ENCODE measurements around the gene FCHO2. TPM values are rescaled to one million over a fixed set of nuclear protein-coding genes. Genes with fewer than 3 reads are reported as not detected.
A peak's percentile ranks its signal among the peaks of the same experiment; 100 is the strongest.

FCHO2 gene
- total RNA-seq, 1 donor from 2014 or later = 27.2 TPM

DNA sequence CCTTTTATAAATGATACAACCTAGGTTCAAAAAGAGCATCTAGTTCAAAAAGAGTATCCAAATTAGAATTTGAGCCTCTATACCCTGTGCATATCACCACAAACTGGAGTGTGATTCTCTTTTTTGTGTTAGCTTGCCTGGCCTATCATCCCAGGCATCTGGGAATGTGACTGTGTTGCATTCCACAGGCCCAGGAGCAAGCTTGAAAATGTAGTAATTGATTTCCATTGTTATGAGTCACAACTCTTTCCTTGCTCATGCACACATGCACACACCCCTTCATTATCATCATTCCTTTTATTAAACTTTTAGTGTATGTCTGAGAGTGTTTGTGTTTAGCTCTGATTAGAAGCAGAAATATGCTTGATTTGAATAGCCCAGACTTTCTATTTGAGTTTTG is 75.2 kb downstream of the FCHO2 start:
- DNase-seq = peak; percentile 13

DNA sequence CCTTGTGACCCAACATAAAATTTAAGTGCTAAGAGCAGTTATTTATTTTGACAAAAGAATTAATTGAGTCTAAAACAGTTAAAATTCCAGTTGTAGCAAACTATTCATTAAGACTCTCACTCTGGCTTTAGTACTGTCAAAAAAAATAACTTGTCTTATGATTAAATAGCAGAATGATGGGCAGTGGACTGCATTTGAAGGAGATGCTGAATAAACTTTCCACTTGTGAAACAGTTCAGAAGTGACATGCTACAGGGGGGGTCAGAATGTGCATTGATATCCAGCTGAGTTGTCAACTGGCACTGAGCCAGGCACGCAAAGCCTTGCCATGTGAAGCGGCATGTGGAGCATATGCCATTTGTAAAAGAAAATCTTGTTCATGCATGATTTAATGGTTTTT is 76.0 kb downstream of the FCHO2 start:
- DNase-seq = peak; percentile 76

DNA sequence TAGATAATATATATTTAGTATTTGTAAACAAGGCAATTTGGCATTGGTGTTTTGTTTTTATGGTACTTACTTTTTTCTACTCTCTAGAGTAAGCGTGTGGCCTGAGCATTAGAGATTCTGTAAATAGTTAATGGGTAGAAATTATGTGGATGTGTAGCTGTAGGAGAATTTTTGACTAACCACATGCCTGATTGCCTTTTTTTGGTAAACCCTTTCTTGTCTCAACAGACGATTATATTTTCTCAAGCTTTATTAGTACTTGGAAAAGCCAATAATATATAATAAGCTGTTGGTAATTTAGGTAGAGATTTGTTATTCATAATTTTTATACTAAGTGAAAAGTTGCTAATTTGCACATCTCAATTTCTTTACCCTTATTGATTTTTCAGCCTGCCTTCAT is 76.8 kb downstream of the FCHO2 start:
- no peak for DNase-seq

DNA sequence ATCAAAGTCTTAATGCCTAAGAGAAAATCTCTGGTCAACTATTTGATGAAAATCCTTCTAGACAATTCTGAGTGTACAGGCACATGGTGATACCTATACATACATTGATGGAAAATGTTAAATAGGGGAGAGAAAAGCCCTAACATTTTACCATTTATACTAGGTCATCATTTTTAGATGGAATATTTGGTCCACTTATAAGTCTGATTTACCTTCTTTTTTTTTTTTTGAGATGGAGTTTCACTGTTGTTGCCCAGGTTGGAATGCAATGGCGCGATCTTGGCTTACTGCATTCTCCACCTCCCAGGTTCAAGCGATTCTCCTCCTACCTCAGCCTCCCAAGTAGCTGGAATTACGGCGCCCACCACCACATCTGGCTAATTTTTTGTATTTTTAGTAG is 81.7 kb downstream of the FCHO2 start:
- DNase-seq = no peak

DNA sequence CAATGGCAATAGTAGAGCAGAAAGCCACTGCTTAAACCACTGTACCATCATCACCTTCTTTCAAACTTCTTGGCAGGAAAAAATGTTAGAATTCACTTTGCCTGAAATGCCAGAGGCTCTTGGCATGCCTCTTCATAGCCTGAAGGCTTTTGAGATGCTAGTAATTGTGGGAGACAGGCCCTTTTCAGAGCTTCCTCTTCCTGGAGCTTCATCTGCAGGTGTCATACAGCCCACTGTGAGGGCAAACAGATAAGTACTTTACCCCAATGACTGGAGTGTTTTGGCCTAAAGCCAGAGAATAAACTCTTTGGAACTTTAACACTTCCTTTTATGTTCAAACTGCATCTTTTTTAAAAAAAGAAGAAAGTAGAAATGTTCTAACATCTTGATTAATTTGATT is 83.2 kb downstream of the FCHO2 start:
- DNase-seq = no peak

DNA sequence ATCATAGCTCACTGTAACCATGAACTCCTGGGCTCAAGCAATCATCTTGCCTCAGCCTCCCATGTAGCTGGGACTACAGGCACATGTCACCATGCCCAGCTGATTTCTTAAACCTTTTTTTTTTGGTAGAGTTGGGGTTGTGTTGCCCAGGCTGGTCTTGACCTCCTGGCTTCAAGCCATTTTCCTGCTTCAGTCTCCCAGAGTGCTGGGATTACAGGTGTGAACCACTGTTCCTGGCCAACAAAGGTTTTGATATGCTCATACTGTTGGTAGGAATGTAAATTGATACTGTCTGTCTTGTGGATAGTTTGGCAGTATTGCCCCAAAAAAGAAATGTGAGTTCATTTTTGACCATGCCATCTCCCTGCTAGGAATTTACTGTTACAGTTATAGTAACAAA is 87.2 kb downstream of the FCHO2 start:
- DNase-seq = no peak

DNA sequence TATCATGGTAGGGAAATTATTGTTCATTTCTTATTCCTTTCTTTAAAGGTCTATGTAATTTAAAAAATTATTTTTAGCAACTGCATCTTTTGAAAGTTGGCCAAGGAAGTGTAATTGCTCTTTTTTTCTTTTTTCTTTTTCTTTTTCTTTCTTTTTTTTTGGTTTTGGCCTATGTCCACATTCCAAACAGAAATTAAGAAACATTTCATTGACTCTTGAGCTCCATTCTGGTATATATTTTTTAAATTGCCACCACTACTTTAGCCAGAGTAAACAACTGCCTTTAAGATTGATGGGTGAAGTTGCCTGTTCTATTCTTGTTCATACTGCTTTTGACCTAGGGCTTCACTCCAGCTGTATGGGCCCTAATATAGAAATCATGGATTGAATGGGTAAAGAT is 88.7 kb downstream of the FCHO2 start:
- no peak for DNase-seq

DNA sequence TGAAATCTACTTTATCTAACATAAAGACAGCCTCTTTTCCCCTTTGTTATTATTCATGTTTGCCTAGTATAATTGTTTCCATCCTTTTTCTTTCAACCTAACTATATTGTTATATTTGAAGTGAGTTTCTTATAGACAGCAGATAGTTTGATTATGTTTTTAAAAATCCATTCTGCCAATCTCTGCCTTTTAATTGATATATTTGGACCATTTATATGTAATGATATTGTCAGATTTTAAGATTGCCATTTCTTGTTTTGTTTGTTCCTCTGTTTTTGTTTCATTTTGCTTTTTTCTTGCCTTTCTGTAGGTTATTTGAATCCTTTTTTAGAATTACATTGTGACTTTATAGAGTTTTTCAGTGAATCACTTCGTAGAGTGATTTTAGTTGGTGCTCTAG is 89.8 kb downstream of the FCHO2 start:
- no peak for DNase-seq

DNA sequence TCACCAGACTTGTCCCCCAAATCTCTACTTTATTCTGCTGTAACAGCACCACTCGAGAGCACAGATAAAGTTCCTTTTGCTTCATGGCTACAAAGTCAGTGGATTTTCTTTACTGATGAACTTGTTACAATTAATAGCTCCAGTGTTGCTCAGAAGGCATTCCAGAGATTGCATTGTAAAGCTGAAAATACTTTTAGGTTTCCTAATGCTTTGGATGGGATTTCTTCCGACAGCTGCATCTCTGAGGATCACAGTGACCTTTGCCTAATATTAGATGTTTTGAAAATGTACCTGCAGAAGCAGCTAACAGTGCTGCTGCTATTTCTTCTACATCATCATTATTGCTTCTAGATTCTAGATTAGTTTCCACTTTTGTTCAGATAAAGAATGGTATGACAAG is 105.8 kb downstream of the FCHO2 start:
- DNase-seq = peak; percentile 27

DNA sequence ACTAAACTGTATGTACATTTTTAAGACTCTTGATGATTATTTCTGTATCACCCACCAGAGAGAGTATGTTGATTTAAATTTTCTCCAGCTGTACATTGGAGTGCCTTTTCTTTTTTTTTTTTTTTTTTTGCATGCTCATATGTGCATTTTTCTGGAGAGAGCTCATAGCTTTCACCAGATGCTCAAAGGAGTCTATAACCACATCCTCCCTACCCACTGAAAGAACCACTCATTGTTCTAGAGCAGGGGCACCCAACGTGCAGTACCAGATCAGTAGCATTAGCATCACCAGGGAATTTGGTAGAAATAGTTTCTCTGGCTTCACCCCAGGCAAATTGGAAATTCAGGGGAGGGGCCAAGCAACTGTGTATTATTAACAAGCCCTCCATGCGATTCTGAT is 110.6 kb downstream of the FCHO2 start:
- no peak for DNase-seq

DNA sequence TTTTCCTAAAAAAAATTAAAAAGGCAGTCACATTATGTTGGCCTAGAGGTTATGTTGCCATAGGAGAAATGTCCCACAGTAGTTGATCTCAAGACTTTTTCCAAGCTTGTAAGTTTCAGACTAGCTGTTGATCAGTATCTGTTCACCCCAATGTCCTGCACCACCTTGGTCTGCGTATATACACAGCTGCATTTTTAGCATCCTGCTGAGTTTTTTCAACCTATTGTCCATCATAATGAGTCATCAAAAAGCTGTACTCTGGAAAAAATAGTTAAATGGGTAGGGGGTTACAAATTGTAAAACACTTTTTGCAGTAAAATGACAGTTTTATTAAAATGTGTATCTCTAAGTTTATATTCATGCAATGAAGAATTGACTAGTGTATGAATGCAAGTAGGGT is 111.4 kb downstream of the FCHO2 start:
- DNase-seq = no peak

DNA sequence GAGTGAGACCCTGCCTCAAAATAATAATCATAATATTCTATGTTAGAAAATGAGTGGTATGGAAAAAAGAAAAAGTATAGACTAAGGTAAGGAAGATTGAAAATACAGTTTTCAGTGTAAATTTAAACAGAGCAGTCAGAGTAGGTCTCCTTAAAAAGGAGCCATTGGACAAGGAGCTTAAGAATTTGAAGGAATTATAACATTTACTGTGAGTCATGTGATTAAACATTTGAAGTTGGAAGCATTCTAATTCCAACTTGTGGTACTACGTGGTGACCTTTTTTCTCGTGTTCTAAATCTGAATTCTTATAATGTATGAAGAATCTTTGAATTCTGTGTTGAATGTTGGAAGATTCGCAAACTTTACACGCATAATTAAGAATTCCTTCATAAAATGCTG is 125.3 kb downstream of the FCHO2 start:
- DNase-seq = no peak

DNA sequence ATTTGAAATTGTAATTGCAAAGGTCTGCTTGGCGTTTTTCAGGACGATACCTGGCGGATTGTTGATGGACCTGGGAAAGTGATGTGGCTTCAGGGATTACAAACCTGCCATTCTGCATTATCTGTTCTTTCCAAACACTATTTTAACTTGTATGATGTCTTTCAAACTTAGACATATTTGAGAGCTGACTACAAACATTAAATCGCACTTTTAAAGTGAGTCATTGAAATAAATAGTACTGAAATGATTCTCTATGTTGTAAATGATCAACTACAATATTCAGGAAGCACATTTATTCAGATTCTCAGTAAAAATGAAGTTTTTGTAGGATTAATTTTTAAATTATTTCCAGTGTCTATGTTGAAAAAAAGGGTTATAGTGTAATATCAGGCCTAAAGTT is 132.2 kb downstream of the FCHO2 start:
- DNase-seq = no peak

DNA sequence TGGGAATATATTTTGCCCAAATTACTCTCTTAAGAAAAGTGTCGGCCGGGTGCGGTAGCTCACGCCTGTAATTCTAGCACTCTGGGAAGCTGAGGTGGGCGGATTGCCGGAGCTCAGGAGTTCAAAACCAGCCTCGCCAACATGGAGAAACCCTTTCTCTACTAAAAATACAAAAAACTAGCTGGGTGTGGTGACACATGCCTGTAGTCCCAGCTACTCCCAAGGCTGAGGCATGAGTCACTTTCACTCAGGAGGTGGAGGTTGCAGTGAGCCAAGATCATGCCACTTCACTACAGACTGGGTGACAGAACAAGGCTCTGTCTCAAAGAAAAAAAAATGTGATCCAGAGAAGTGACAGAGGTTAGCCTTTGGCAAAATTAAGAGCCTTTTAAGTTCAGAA is 138.1 kb downstream of the FCHO2 start:
- DNase-seq = no peak

DNA sequence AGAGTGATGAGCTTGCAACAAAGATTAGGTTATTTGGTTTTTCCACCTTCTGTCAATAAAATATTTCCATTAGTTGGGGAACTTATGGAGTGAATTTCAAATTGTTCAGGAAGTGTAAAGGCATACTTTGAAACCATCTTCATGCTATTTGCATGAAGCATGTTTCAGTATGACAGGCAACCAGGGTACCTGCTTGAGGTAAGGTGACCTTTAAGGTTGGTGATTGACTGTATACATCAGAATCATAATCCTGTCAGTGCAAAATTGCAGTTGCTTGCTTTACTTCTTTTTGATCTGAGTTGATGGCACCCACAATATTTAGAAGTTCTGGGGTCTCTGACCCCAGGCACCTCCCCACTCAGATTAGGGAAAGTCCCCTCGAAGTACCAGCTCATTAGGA is 138.6 kb downstream of the FCHO2 start:
- DNase-seq = no peak

DNA sequence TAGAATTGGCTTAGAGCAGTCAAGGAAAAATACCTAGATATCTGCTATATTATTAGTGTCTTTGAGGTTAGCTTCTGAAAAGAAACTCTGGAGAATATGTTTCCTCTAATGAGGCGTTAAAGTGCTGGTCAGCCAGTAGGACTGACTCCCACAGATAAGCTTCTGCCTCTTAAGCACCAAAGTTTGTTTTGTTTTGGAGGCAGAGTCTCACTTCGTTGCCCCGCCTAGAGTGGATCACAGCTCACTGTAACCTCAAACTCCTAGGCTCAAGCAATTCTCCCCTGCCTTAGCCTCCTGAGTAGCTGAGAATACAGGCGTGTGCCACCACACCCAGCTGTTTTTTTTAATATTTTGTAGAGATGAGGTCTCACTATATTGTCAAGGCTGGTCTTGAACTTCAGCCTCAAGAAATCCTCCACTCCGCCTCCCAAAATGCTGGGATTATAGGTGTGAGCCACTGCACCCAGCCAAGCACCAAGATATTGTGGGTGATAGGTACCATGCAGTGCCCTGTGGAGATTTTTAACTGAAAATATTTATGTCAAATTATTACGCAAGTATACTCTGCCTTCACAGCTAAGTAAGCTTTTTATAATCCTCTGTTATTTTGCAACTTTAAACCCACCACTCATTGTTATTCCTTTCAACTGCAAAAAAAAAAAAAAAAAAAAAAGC is 139.9 kb downstream of the FCHO2 start:
- no peak for DNase-seq

DNA sequence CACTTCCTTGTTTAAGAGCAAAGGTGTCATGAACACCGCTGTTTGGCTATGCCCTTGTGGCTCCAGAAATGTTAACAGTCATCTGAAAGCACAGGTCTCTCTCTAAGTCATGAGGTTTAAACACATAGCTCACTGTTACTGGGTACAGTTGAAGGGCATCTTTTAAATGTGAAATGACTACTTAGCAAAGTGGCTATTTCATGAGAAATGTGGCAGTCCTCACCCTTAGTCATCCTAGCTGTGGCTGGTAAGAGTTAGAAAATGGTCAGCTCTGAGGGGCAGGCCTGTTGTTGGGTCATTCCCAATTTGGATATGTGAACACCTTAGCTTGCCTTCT is 140.4 kb downstream of the FCHO2 start:
- DNase-seq = no peak

DNA sequence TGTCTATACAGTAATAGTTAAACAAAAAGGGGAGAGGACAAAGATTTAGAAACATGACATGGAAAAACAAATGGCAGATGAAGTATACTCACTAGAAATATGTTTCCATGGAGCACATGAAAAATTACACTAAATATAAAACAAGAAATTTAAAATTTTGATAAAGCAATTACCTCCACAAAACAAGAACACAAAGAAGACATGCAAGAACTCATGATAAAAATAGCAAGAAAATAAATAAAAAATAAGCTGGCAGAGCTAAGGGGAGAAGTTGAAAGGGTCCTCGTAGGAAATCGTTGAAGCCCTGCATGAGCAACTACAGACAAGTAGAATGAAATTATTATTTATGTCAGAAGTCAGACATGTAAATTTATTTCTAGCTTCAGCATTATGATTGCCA is 141.9 kb downstream of the FCHO2 start:
- no peak for DNase-seq

DNA sequence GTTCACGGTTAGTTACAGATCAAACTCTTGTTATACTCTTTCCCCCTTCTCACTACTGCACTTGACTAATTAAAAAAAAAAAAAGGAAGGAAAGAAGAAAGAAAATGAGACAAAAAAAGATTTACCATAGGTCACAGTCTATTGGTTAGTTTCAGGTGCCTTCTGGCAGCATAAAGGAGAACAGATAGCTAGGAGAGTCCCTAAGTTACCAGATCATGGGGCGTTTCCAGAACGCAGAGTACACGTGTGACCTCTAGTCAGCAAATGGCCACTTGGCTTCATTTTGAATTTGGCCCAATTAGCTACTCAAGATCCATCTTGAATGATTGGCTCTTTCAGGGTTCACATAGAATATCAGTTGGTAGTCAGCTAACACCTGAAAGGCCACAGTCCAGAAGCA is 144.3 kb downstream of the FCHO2 start:
- no peak for DNase-seq

DNA sequence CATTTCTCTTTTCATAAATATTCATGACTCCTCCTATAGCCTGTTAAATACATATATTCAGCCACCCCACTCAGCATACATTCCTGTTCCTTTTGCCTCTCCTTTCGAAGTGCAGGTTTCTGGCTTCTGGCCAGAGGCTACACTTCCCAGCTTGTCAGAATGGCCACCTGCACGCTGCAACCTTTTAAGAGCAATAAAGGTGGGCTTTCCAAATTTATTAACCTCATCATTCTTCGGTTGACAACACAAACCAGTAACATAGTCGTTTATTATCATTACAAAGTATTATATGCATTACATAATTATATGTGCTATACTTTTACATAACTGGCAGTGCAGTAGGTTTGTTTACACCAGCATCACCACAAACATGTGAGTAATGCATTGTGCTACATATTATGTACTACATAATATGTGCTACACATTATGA is 148.0 kb downstream of the FCHO2 start:
- DNase-seq = no peak

DNA sequence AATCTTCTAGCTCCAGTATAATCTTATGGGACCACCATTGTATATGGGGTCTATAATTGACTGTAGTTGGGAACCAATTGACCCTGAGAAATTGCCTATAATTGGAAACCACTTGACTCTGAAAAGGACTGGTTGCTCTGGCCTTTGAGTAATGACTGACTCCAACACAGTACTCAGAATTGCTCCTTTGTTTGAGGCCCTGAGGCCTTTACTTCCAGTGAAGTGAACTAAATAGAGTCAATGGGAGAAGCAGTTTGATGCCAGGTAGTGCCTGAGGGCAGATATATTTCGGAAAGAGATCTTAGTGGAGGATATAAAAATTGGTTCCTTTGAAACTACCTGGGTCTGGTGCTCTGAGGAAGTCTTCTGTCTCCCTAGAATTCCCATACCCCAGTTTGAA is 148.5 kb downstream of the FCHO2 start:
- no peak for DNase-seq

DNA sequence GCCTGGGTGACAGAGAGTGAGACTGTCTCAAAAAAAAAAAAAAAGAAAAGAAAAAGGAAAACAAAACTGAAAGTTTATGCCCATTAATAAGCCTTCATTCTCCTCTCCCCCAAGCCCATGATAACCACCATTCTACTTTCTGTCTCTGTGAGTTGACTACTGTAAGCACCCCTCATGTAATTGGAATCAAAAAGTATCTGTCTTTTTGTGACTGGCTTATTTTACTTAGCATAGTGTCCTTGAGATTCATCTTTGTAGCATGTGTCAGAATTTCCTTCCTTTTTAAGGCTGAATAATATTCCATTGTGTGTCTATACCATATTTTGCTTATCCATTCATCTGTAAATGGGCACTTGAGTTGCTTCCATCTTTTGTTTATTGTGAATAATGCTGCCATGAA is 150.5 kb downstream of the FCHO2 start:
- DNase-seq = no peak

DNA sequence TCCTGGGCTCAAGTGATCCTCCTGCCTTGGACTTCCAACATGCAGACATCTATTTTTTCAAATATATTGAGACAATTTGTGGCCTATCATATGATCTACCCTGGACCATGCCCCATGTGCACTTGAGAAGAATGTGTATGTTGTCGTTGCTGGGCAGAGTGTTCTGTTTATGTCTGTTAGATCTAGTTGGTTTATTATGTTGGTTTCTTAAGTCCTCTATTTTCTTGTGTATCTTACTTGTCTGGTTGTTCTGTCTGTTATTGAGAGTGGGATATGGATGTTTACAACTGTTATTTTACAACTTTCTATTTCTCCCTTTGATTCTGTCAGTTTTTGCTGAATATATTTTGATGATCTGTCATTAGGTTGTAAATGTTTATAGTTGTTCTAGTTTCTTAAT is 154.3 kb downstream of the FCHO2 start:
- no peak for DNase-seq

DNA sequence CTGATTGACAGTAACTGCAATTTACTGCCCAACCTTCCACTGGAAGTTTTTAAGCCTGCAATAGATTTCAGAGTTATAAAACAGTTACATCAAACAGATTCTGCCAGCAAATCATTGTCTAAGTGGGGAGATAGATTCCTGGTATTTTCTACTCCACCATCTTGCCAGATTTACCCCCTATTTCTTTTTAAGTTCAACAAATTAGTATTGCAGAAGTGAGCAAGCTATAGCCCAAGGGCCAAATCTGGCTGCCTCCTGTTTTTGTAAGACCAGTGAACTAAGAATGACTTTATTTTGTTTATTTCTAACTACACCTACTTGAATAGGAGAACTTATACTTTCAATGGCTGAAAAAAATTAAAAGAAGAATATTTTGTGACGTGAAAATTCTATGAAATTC is 155.7 kb downstream of the FCHO2 start:
- no peak for DNase-seq

DNA sequence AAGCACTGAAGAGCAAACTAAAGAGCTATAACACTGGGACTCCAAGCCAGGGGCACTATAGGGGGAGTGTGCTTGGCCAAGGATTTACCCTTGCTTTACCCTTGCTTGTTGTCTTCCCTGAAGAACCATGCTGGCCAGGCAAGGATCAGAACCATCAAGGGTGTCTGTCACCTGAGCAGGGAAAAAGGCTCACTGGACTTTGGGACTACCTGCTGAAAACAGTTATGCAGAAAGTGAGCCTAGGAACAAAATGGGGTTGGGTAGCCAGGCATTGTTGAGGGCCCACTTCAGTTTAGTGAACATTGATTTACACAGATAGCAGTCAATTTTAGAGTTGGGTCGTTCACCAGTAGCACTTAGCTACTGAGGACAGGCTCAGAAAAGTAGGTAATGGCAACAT is 156.5 kb downstream of the FCHO2 start:
- DNase-seq = no peak

Data from tongue (tissue), 2 donors.